HepG2 (cell line): Measurements from ENCODE around the gene SMARCB1. TPM values are rescaled to one million over a fixed set of nuclear protein-coding genes. Genes with fewer than 3 reads are reported as not detected.

Experiments used
- DMAP1 ChIP-seq: IDR thresholded peaks from 2 replicates; pipeline ENCODE4 v1.6.1; 2016
- FOSL1 ChIP-seq: sonication (generic); formaldehyde crosslinking; IDR thresholded peaks from 2 replicates; pipeline ENCODE4 v1.9.0; 2021; ENCODE audit warnings: missing genetic modification reagents, borderline replicate concordance
- HIVEP1 ChIP-seq: sonication (generic); formaldehyde crosslinking; IDR thresholded peaks from 2 replicates; pipeline ENCODE4 v1.4.0; 2020; ENCODE audit warnings: mild to moderate bottlenecking, missing genetic modification reagents
- KLF9 ChIP-seq: IDR thresholded peaks from 2 replicates; pipeline ENCODE4 v1.6.1; 2016; ENCODE audit warnings: low read depth
- LRRFIP1 ChIP-seq: sonication (generic); formaldehyde crosslinking; conservative IDR thresholded peaks from 2 replicates; pipeline ENCODE4 v1.4.0; 2020; ENCODE audit warnings: missing genetic modification reagents
- MZF1 ChIP-seq: sonication (generic); formaldehyde crosslinking; IDR thresholded peaks from 2 replicates; pipeline ENCODE4 v1.8.1; 2023; ENCODE audit warnings: mild to moderate bottlenecking, missing genetic modification reagents, borderline replicate concordance
- NFYC ChIP-seq: IDR thresholded peaks from 2 replicates; pipeline ENCODE4 v1.6.1; 2016; ENCODE audit warnings: missing genetic modification reagents, missing compliant biosample characterization
- NR2F1 ChIP-seq, 2 experiments: fragments of 450-650 bp in 1 of 2; formaldehyde crosslinking in 1 of 2; IDR thresholded peaks; 2 replicates each; pipeline versions ENCODE4 v1.5.0 to v1.6.1; 2016 to 2020; ENCODE audit warnings: mild to moderate bottlenecking in 1 of 2, missing compliant biosample characterization in 1 of 2, missing genetic modification reagents in 1 of 2, moderate library complexity in 1 of 2
- SETDB1 ChIP-seq: sonication (generic); formaldehyde crosslinking; IDR thresholded peaks from 2 replicates; pipeline ENCODE4 v1.5.1; 2020; ENCODE audit warnings: missing genetic modification reagents, mild to moderate bottlenecking, borderline replicate concordance
- SRSF4 ChIP-seq: fragments of 200-400 bp; formaldehyde crosslinking; IDR thresholded peaks from one replicate; pipeline ENCODE4 v1.6.1; 2018; ENCODE audit warnings: mild to moderate bottlenecking, low read depth, low read length, moderate library complexity; ENCODE audit not compliant: poor library complexity, severe bottlenecking
- ZEB1 ChIP-seq: IDR thresholded peaks from 2 replicates; pipeline ENCODE4 v1.6.1; 2012; ENCODE audit warnings: mild to moderate bottlenecking, low read depth, inconsistent platforms; ENCODE audit not compliant: insufficient replicate concordance
- ZFY ChIP-seq: sonication (generic); formaldehyde crosslinking; IDR thresholded peaks from 2 replicates; pipeline ENCODE4 v1.4.0; 2020; ENCODE audit warnings: missing genetic modification reagents
- ZNF121 ChIP-seq: sonication (generic); formaldehyde crosslinking; IDR thresholded peaks from 2 replicates; pipeline ENCODE4 v1.5.0; 2020; ENCODE audit warnings: mild to moderate bottlenecking, missing genetic modification reagents
- ZNF546 ChIP-seq: sonication (generic); formaldehyde crosslinking; conservative IDR thresholded peaks from 2 replicates; pipeline ENCODE4 v1.8.1; 2023; ENCODE audit warnings: mild to moderate bottlenecking, missing genetic modification reagents
- ZNF564 ChIP-seq: sonication (generic); formaldehyde crosslinking; IDR thresholded peaks from 2 replicates; pipeline ENCODE4 v1.8.1; 2023; ENCODE audit warnings: mild to moderate bottlenecking, missing genetic modification reagents
- ZNF737 ChIP-seq: sonication (generic); formaldehyde crosslinking; IDR thresholded peaks from 2 replicates; pipeline ENCODE4 v1.5.0; 2020; ENCODE audit warnings: missing genetic modification reagents, mild to moderate bottlenecking, borderline replicate concordance
- ZNF841 ChIP-seq: sonication (generic); formaldehyde crosslinking; IDR thresholded peaks from 2 replicates; pipeline ENCODE4 v1.8.1; 2023; ENCODE audit warnings: missing genetic modification reagents, borderline replicate concordance
- ZNF891 ChIP-seq: sonication (generic); formaldehyde crosslinking; IDR thresholded peaks from 2 replicates; pipeline ENCODE4 v1.5.0; 2020; ENCODE audit warnings: mild to moderate bottlenecking, missing genetic modification reagents
- polyA plus RNA-seq, 8 experiments: library from polyadenylated mRNA; depleted of rRNA in 3 of 8; stranded (reverse) in 7 of 8; unstranded in 1 of 8; fragments of >200 nt; fragmentation: Illumina TruSeq in 4 of 8; extraction: Trizol in 4 of 8; gene quantifications; 2 replicates each; pipeline versions ENCODE4 v1.2.1 to v1.2.3, GENCODE V29; 2011 to 2016; ENCODE audit warnings: low read depth in 4 of 8, missing spikeins in 1 of 8, mixed read lengths in 1 of 8; ENCODE audit not compliant: insufficient read depth in 1 of 8
- total RNA-seq, 5 experiments: library from RNA; depleted of rRNA; stranded (reverse); fragments of >200 nt; fragmentation: Illumina TruSeq; extraction: Trizol; gene quantifications; 2 replicates each; pipeline ENCODE4 v1.2.3, GENCODE V29; 2016; ENCODE audit warnings: low read depth in 1 of 5
- TF ChIP-seq, protein P1 (sequence below): sonication (generic); formaldehyde crosslinking; IDR thresholded peaks from 2 replicates; pipeline ENCODE4 v1.8.0; 2022; ENCODE audit warnings: mild to moderate bottlenecking, missing genetic modification reagents
- TF ChIP-seq, protein P2 (sequence below): sonication (generic); formaldehyde crosslinking; IDR thresholded peaks from 2 replicates; pipeline ENCODE4 v1.5.0; 2020; ENCODE audit warnings: missing genetic modification reagents
- TF ChIP-seq, protein P3 (sequence below): sonication (generic); formaldehyde crosslinking; IDR thresholded peaks from 2 replicates; pipeline ENCODE4 v1.5.1; 2020; ENCODE audit warnings: missing genetic modification reagents, mild to moderate bottlenecking, borderline replicate concordance
- TF ChIP-seq, protein P4 (sequence below): IDR thresholded peaks from 2 replicates; pipeline ENCODE4 v1.6.1; 2016; ENCODE audit warnings: mild to moderate bottlenecking, missing biosample characterization, missing genetic modification reagents

The SMARCB1 gene
- total and polyA plus RNA-seq, 2 of the 13 experiments (the other 11 are each of a cell fraction or from before 2014, with no cell fraction given) = 74.0 to 166 TPM

- TF ChIP-seq NFYC (CRISPR knock-in tag) = no peak
- TF ChIP-seq HIVEP1 (CRISPR knock-in tag) = no peak; the same call in 1 of the 2 replicates
- TF ChIP-seq, protein P1, sequence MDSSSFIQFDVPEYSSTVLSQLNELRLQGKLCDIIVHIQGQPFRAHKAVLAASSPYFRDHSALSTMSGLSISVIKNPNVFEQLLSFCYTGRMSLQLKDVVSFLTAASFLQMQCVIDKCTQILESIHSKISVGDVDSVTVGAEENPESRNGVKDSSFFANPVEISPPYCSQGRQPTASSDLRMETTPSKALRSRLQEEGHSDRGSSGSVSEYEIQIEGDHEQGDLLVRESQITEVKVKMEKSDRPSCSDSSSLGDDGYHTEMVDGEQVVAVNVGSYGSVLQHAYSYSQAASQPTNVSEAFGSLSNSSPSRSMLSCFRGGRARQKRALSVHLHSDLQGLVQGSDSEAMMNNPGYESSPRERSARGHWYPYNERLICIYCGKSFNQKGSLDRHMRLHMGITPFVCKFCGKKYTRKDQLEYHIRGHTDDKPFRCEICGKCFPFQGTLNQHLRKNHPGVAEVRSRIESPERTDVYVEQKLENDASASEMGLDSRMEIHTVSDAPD (CRISPR knock-in tag) = no peak
- TF ChIP-seq, protein P2, sequence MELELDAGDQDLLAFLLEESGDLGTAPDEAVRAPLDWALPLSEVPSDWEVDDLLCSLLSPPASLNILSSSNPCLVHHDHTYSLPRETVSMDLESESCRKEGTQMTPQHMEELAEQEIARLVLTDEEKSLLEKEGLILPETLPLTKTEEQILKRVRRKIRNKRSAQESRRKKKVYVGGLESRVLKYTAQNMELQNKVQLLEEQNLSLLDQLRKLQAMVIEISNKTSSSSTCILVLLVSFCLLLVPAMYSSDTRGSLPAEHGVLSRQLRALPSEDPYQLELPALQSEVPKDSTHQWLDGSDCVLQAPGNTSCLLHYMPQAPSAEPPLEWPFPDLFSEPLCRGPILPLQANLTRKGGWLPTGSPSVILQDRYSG = no peak
- peak; percentile 9; the same call in 1 of the 2 replicates for TF ChIP-seq ZNF891
- TF ChIP-seq ZNF121 (CRISPR knock-in tag) = peak; percentile 36
- no peak; the same call in 1 of the 2 replicates for TF ChIP-seq DMAP1
- no peak for TF ChIP-seq MZF1 (CRISPR knock-in tag)
- TF ChIP-seq, protein P3, sequence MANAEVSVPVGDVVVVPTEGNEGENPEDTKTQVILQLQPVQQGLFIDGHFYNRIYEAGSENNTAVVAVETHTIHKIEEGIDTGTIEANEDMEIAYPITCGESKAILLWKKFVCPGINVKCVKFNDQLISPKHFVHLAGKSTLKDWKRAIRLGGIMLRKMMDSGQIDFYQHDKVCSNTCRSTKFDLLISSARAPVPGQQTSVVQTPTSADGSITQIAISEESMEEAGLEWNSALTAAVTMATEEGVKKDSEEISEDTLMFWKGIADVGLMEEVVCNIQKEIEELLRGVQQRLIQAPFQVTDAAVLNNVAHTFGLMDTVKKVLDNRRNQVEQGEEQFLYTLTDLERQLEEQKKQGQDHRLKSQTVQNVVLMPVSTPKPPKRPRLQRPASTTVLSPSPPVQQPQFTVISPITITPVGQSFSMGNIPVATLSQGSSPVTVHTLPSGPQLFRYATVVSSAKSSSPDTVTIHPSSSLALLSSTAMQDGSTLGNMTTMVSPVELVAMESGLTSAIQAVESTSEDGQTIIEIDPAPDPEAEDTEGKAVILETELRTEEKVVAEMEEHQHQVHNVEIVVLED (CRISPR knock-in tag) = no peak; the same call in 1 of the 2 replicates
- TF ChIP-seq KLF9 (CRISPR knock-in tag) = 0 out of 2 replicates have a peak, but pooled peaks have one; percentile 12
- TF ChIP-seq ZFY (CRISPR knock-in tag) = peak; percentile 95
- TF ChIP-seq SETDB1 = no peak
- TF ChIP-seq NR2F1 (CRISPR knock-in tag; IDR thresholded peaks at IDR 0.05) = no peak
- TF ChIP-seq, protein P4, sequence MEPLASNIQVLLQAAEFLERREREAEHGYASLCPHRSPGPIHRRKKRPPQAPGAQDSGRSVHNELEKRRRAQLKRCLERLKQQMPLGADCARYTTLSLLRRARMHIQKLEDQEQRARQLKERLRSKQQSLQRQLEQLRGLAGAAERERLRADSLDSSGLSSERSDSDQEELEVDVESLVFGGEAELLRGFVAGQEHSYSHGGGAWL = no peak; the same call in 1 of the 2 replicates
- peak; percentile 18 for TF ChIP-seq ZEB1
- peak; percentile 20; the same call in 1 of the 2 replicates for TF ChIP-seq ZNF737 (CRISPR knock-in tag)
- TF ChIP-seq LRRFIP1 (CRISPR knock-in tag) = no peak
- TF ChIP-seq SRSF4 = no peak
- no peak; the same call in none of the 2 replicates for TF ChIP-seq ZNF546
- TF ChIP-seq FOSL1 (CRISPR knock-in tag) = no peak
- TF ChIP-seq ZNF564 = no peak; the same call in 1 of the 2 replicates
- TF ChIP-seq ZNF841 (CRISPR knock-in tag) = no peak
Measured at GRCh38 chr22:23767673-23768548, 18.9 kb upstream of the SMARCB1 start, which contains the start of gene CHCHD10 (continued).
